ENCODE data around the gene STAC3.

STAC3 gene

GRCh38 chr12:57202321-57202720 lies 48.7 kb downstream of the STAC3 start:
- TF ChIP-seq CTCF (IDR thresholded peaks at IDR 0.05; ENCODE audit: low read depth, low read length): no peak
- no peak for DNase-seq (ENCODE audit: extremely low read depth, low read depth)

GRCh38 chr12:57201631-57202030 lies 49.4 kb downstream of the STAC3 start:
- no peak for TF ChIP-seq CTCF (IDR thresholded peaks at IDR 0.05; ENCODE audit: low read depth, low read length)
- no peak for DNase-seq (ENCODE audit: extremely low read depth, low read depth)

GRCh38 chr12:57201219-57201618 lies 49.8 kb downstream of the STAC3 start:
- TF ChIP-seq CTCF (IDR thresholded peaks at IDR 0.05; ENCODE audit: low read depth, low read length): no peak
- no peak for DNase-seq (ENCODE audit: extremely low read depth, low read depth)

- TF ChIP-seq CTCF (IDR thresholded peaks at IDR 0.05; ENCODE audit: low read depth, low read length): no peak
- DNase-seq (ENCODE audit: extremely low read depth, low read depth): no peak
Observed at GRCh38 chr12:57200497-57200896, 50.5 kb downstream of the STAC3 start.

- DNase-seq (ENCODE audit: extremely low read depth, low read depth): no peak
- no peak for TF ChIP-seq CTCF (IDR thresholded peaks at IDR 0.05; ENCODE audit: low read depth, low read length)
Observed at GRCh38 chr12:57199191-57199590, 51.8 kb downstream of the STAC3 start.

- TF ChIP-seq CTCF (IDR thresholded peaks at IDR 0.05; ENCODE audit: low read depth, low read length): no peak
- no peak for DNase-seq (ENCODE audit: extremely low read depth, low read depth)
Observed at GRCh38 chr12:57198329-57198728, 52.7 kb downstream of the STAC3 start.

GRCh38 chr12:57196956-57197355 lies 54.0 kb downstream of the STAC3 start:
- no peak for DNase-seq (ENCODE audit: extremely low read depth, low read depth)
- TF ChIP-seq CTCF (IDR thresholded peaks at IDR 0.05; ENCODE audit: low read depth, low read length): no peak
